Activated CD4-positive, alpha-beta T cell treated with anti-CD3 and anti-CD28 coated beads for 48 hours (primary cell): Measurements from ENCODE around the gene EFCAB10.
"Not testable (repeated sequence)": the region's sequence is repeated elsewhere in the genome, so short reads cannot be mapped to it uniquely, and the experiment has no call there.

ENCODE experiments used
- DNase-seq: peaks from one replicate; pipeline ENCODE4 v3.0.0-alpha.2; 2020

The EFCAB10 gene

GRCh38 chr7:105581066-105581811, at the start of gene EFCAB10:
EFCAB10 (minus strand) TSS chr7:105581493; CDS start chr7:105581463, 30 bp downstream.
- peak; percentile 81 for DNase-seq

- DNase-seq = no peak
Measured at GRCh38 chr7:105625986-105626385, 44.7 kb upstream of the EFCAB10 start.

GRCh38 chr7:105623906-105624305, 42.6 kb upstream of the EFCAB10 start:
- no peak for DNase-seq

GRCh38 chr7:105623378-105623777, 42.1 kb upstream of the EFCAB10 start:
- no peak for DNase-seq

GRCh38 chr7:105622106-105622731, 40.9 kb upstream of the EFCAB10 start:
- no peak for DNase-seq

GRCh38 chr7:105621617-105622016, 40.3 kb upstream of the EFCAB10 start:
- no peak for DNase-seq

GRCh38 chr7:105621176-105621575, 39.9 kb upstream of the EFCAB10 start:
- DNase-seq = no peak

GRCh38 chr7:105619590-105619989, 38.3 kb upstream of the EFCAB10 start:
- no peak for DNase-seq

- DNase-seq = no peak
Measured at GRCh38 chr7:105618016-105618296, 36.7 kb upstream of the EFCAB10 start.

- DNase-seq = no peak
Measured at GRCh38 chr7:105617280-105618015, 36.2 kb upstream of the EFCAB10 start.

GRCh38 chr7:105614341-105614840, 33.1 kb upstream of the EFCAB10 start:
- DNase-seq = no peak

- DNase-seq = no peak
Measured at GRCh38 chr7:105613611-105614330, 32.5 kb upstream of the EFCAB10 start.

- no peak for DNase-seq
Measured at GRCh38 chr7:105612806-105613205, 31.5 kb upstream of the EFCAB10 start.

- DNase-seq = no peak
Measured at GRCh38 chr7:105611856-105612775, 30.8 kb upstream of the EFCAB10 start.

- no peak for DNase-seq
Measured at GRCh38 chr7:105610165-105610930, 29.1 kb upstream of the EFCAB10 start.

GRCh38 chr7:105602325-105603305, 21.3 kb upstream of the EFCAB10 start:
- no peak for DNase-seq

GRCh38 chr7:105600720-105601550, 19.6 kb upstream of the EFCAB10 start:
- no peak for DNase-seq

- no peak for DNase-seq
Measured at GRCh38 chr7:105599551-105599950, 18.3 kb upstream of the EFCAB10 start.

GRCh38 chr7:105599080-105599479, 17.8 kb upstream of the EFCAB10 start:
- DNase-seq = not testable (repeated sequence)
